Measurements from ENCODE around the gene TNFAIP8L3.
"Not testable (repeated sequence)": the region's sequence is repeated elsewhere in the genome, so short reads cannot be mapped to it uniquely, and the experiment has no call there.

The TNFAIP8L3 gene

GRCh38 chr15:51046016-51046415, 48.7 kb downstream of the TNFAIP8L3 start:
- DNase-seq (ENCODE audit: low read depth, low spot score): no peak
- in situ Hi-C loops (cut with HindIII; ENCODE audit: low sequenced_read_pairs): no loop called here
- no peak for TF ChIP-seq CTCF (IDR thresholded peaks at IDR 0.05; ENCODE audit: low read depth, low read length)
- H3K4me3 ChIP-seq (ENCODE audit: low read depth, low read length): no peak overlapping the region

- DNase-seq (ENCODE audit: low read depth, low spot score): no peak
- TF ChIP-seq CTCF (IDR thresholded peaks at IDR 0.05; ENCODE audit: low read depth, low read length): no peak
- in situ Hi-C loops (cut with HindIII; ENCODE audit: low sequenced_read_pairs): no loop called here
- no peak overlapping the region for H3K4me3 ChIP-seq (ENCODE audit: low read depth, low read length)
Observed at GRCh38 chr15:51044037-51044727, 50.5 kb downstream of the TNFAIP8L3 start.

GRCh38 chr15:51038974-51039319, 55.8 kb downstream of the TNFAIP8L3 start:
- DNase-seq (ENCODE audit: low read depth, low spot score): no peak
- no peak overlapping the region for H3K4me3 ChIP-seq (ENCODE audit: low read depth, low read length)
- no peak for TF ChIP-seq CTCF (IDR thresholded peaks at IDR 0.05; ENCODE audit: low read depth, low read length)
- in situ Hi-C loops (cut with HindIII; ENCODE audit: low sequenced_read_pairs): no loop called here

GRCh38 chr15:51038162-51038973, 56.3 kb downstream of the TNFAIP8L3 start:
- no peak for TF ChIP-seq CTCF (IDR thresholded peaks at IDR 0.05; ENCODE audit: low read depth, low read length)
- DNase-seq (ENCODE audit: low read depth, low spot score): no peak
- H3K4me3 ChIP-seq (ENCODE audit: low read depth, low read length): no peak overlapping the region
- in situ Hi-C loops (cut with HindIII; ENCODE audit: low sequenced_read_pairs): no loop called here

GRCh38 chr15:51037474-51037873, 57.2 kb downstream of the TNFAIP8L3 start:
- H3K4me3 ChIP-seq (ENCODE audit: low read depth, low read length); in situ Hi-C loops (cut with HindIII; ENCODE audit: low sequenced_read_pairs); DNase-seq (ENCODE audit: low read depth, low spot score): not testable (repeated sequence)

GRCh38 chr15:51030649-51031316, 63.9 kb downstream of the TNFAIP8L3 start:
- peak; percentile 79 for DNase-seq (ENCODE audit: low read depth, low spot score)
- TF ChIP-seq CTCF (IDR thresholded peaks at IDR 0.05; ENCODE audit: low read depth, low read length): no peak
- in situ Hi-C loops (cut with HindIII; ENCODE audit: low sequenced_read_pairs): no loop called here
- no peak overlapping the region for H3K4me3 ChIP-seq (ENCODE audit: low read depth, low read length)

GRCh38 chr15:51025454-51025846, 69.3 kb downstream of the TNFAIP8L3 start:
- in situ Hi-C loops (cut with HindIII; ENCODE audit: low sequenced_read_pairs): no loop called here
- no peak for DNase-seq (ENCODE audit: low read depth, low spot score)
- no peak for TF ChIP-seq CTCF (IDR thresholded peaks at IDR 0.05; ENCODE audit: low read depth, low read length)
- no peak overlapping the region for H3K4me3 ChIP-seq (ENCODE audit: low read depth, low read length)

All from astrocyte of the spinal cord (primary cell).